Measurements from ENCODE around the gene TTC7B.

- no peak for TF ChIP-seq CTCF (IDR thresholded peaks at IDR 0.05)
- TF ChIP-seq EZH2 (IDR thresholded peaks at IDR 0.05; ENCODE audit: borderline replicate concordance, insufficient read depth, low read depth, low read length, poor library complexity, severe bottlenecking) = no peak
Observed at GRCh38 chr14:90579816-90580215, 236.4 kb downstream of the TTC7B start.
